Inferior parietal cortex (tissue), 1 donor: ENCODE results near the gene ARMC2.
"Not testable (repeated sequence)": the region's sequence is repeated elsewhere in the genome, so short reads cannot be mapped to it uniquely, and the experiment has no call there.

Experiments used
- DNase-seq: peaks from one replicate; pipeline ENCODE4 v3.0.0-alpha.2; 2016; ENCODE audit errors: extremely low spot score

The ARMC2 gene

DNA sequence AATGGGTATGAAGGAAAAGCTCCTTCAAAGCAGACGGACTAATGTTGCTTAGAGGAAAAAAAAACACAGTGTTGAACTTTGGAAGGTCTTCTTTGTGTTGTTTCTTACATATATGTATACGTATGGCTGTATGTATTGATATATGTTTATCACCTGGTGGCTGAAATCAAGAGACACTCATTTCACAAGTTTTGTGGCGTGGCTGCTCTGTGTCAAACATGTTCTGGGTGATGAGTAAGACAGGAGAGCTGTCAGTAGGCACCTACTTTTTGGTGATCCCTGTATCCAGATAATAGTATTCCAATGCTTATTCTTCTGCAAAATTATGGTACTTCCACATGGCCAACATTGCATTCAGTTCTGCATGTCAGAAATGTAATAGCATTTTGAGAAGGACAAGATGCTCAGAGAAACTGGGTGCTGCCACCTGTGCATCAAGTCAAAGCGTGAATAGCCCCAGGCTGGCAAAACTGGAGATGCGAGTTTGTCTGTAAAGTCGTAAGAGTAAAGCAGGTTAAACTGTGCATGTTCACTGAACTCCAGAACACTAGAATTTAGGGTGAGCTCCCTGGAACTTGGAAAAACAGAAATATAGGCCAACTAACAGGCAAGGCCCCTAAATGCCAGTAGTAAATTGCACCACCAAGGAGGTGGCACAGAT, 67.9 kb downstream of the ARMC2 start:
- DNase-seq = no peak

DNA sequence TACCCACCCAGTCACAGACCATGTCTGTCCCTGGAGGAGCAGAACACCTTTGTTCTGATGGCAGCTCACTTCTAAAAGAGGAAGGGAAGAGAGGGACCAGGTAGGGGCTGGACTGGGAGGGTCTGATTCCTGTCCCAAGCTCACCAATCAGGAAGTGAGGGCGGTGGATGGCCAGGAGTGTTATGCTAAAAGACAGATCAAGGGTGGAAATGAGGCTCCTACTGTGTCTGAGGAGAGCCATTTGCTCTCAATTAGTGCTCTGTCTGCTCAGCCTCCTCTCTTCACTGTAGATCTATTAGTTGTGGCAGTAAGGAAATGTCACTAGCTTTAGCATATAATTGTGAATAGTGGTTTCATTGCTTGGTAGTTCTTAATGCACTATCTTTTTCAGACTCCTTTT, 72.5 kb downstream of the ARMC2 start:
- no peak for DNase-seq

DNA sequence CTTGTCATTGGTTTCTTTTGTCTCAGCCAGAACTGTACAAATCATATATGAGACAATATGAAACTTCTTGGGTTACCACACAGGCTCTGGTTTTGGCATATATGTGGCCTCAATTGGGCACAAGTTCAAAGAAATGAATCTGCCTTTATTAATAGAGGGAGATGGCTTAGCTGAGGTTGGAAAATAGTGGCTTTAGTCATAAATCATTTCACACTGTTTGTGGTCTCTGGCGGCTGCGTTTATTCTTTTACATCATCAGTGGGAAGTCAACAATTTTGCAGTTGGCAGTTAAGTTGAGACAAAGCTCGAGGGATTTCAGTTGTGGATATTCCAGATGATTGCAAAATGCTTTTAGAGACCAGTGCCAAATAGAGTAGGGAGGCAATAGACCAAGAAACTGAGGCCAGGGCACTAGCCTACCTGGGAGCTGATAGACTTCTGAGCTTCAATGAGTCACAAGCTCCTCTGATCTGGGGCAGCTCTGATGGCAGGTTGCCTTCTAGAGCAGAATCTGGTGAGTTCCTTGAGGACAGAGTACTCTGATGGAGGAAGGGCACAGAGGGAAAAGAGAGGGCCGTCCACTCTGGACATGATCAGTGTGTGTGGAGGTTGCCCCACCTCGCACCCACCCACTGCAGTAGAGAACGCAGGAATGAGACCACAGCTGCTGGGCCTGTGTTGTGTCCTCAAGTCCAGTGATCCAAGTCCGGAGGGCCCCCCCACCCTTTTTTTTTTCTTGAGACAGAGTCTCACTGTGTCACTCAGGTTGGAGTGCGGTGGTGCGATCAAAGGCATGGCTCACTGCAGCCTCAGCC, 73.5 kb downstream of the ARMC2 start:
- no peak for DNase-seq

DNA sequence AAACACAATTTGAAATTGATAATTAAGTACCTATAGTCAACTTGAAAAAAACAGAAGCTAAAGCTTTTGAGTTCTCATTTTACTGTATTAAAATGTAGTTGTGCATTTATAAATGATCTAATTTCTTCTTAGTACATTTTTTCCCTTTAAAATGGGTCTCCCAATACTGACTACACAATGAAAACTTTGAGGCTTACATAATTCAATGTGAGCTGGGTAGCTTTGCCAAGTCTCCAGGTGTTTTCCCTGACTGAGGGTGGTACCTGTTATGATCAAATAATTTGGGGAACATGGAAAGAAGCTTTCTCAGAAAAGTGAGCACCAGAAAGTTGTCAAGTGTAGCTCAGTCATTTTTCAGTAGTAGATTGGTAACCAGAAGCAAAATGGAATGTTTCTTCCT, 74.3 kb downstream of the ARMC2 start:
- no peak for DNase-seq

DNA sequence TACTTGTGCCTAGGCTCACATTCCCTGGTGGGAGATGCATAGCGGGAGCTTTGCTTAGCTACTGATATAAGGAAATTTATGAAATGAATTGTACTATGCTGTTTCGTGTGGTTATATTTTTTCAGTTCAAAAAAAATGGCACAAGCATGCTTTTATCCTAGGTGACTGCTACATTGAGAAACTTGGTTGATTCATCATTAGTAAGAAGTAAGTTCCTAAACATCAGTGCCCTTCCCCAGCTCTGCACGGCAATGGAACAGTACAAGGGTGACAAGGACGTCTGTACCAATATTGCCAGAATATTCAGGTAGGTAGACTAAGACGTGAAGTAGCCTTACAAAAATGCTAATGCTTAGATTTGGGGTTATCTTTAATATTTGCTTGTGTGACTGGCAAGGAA, 79.7 kb downstream of the ARMC2 start:
- DNase-seq = no peak

DNA sequence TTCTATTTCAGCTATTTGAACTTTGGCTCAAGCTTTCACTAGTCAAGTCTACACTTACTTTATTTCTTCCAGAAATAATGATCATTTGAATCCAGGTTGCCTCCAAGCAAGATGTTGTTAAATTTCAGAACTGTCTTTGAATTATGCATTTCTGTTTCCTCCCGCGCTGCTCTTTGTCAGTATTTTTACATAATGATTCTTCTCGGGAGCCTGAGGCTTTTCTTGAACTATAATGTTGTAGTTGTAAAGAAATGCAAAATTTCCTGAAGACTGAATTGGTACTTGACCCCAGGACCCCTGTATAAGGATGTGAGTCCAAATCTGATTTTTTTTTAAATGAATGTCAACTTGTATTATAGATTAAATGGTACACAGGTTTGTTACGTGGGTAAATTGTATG, 80.4 kb downstream of the ARMC2 start:
- no peak for DNase-seq

DNA sequence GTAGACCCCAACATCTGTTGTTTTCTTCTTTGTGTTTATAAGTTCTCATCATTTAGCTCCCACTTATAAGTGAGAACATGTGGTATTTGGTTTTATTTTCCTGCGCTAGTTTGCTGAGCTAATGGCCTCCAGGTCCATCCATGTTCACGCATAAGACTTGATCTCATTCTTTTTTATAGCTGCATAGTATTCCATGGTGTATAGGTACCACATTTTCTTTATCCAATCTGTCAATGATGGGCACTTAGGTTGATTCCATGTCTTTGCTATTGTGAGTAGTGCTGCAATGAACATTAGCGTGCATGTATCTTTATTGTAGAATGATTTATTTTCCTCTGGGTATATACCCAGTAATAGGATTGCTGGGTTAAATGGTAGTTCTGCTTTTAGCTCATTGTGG, 82.9 kb downstream of the ARMC2 start:
- DNase-seq = not testable (repeated sequence)

DNA sequence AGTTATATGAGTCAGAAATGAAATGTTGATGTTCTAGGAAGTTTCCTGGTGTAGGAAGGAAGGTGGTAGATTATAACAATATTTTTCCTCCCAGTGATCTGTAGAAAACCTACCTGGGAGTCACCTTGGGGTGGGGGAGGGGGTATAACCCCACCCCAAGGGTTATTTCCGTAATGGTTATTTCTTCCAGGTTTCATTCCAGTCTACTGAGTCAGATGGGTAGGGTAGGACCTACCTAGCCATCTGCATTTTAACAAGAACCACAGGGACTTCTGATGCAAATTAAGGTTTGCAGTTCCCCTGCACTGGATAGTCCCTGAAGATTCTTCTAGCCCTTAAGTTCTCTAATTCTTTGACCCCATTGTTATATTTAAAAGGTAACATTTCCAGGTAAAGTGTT, 88.9 kb downstream of the ARMC2 start:
- no peak for DNase-seq

DNA sequence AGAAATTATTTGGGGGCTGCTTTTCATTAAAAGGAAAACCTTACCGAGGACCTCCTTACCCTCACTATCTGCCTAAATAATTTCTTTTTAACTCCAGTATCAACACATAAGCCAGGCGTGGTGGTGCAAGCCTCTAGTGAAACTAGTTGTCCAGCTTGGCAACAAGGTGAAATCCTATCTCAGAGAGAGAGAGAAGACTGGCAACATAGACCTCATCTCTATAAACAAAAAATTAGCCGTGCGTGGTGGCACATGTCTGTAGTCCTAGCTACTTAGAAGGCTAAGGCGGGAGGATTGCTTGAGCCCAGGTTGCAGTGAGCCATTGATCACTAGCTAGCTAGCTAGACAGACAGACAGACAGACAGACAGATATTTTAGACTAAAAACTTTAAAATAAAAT, 92.5 kb downstream of the ARMC2 start:
- no peak for DNase-seq

DNA sequence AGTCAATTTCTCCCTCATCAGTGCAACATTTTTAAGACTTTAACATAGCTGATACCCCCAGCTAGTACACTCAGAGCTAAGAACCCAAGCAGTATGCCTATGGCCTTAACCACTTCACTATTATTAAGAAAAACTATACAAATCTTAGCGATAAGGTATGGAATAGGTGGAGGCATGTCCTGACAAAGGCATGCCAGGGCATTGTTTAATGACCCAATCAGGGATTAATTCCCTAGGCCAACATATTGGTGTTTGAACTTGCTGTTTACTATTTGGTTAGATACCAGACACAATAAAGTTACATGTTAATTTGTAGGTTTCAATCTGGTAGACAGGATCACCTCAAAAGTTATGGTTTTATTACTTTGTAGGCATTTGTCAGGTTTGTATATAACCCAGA, 93.1 kb downstream of the ARMC2 start:
- no peak for DNase-seq

DNA sequence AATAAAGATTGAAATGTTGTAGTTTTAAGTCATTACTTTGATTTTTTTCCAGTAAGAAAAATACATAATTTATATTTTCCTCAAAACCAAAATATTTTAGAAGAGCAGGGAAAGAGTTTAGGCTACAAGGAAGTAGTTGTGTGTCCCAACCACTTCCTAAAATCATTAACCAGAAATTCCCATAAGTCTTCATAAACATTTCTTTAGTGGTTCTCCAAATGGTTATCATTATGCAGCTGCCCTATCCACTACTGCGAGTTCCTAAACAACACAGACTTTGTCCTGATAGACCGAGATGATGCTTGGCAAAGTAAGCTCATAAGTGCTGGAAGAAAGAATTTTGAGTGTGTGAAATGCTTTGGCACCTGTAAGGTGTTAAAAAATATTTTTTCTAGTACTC, 93.6 kb downstream of the ARMC2 start:
- DNase-seq = no peak

DNA sequence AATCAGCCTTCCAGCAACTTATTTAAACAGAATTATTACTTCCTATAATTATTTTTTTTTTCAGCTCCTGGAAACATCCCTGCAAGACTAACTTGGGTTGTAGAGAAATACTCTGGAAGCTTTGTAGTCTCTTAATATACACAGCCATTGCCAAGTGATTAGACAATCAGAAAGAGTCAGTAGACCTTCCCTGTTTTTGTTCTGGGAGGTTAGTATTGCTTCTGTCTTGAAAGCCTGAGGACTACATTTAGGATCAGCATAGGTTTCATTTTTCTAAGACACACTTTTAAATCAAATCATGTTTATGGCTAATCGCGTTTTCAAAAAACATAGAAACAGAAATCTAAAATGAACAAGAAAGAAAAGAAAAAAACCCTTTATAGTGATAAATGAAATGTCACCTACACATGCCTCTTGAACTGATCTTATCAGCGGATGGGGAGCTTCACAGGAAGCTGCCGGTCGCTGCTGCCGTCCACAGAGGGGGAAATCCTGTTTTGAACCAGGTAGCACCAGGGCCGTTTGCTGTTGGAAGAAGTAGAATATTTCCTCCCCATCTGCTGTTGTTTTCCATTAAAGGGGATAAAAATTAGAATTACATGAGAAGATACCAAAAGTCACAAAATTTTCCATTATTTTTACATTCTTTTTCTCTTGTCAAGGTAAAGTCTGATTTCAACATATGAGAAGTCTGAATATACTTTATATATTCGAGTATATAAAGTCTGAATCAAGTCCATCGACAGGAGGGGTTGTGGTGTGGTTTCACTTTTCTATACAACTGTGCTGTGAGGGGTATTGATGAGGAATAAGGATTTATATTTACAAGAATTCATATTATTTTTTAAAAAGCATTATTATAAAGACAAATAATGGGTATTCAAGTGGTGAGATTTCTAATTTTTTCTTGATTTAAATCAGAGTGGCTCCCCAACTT, 94.6 kb downstream of the ARMC2 start:
- no peak for DNase-seq

DNA sequence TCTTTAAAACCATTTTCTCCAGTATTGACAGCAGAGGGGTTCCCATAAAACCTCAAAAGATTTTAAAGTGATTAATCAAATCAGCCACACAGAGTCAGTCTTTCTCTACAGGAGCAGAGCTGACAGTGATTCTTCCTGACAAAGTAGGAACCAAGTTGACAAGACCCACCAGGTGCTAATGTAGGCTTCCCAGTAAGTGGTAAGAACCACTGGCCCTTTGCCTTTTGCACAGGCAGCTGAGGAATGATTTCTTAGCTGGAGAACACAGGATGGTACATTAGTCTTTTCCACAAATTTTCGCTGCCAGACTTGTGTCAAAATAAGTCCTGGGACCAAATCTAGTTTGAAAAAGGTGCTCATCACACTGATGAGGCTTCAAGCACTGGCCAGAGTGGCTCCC, 95.8 kb downstream of the ARMC2 start:
- DNase-seq = no peak

DNA sequence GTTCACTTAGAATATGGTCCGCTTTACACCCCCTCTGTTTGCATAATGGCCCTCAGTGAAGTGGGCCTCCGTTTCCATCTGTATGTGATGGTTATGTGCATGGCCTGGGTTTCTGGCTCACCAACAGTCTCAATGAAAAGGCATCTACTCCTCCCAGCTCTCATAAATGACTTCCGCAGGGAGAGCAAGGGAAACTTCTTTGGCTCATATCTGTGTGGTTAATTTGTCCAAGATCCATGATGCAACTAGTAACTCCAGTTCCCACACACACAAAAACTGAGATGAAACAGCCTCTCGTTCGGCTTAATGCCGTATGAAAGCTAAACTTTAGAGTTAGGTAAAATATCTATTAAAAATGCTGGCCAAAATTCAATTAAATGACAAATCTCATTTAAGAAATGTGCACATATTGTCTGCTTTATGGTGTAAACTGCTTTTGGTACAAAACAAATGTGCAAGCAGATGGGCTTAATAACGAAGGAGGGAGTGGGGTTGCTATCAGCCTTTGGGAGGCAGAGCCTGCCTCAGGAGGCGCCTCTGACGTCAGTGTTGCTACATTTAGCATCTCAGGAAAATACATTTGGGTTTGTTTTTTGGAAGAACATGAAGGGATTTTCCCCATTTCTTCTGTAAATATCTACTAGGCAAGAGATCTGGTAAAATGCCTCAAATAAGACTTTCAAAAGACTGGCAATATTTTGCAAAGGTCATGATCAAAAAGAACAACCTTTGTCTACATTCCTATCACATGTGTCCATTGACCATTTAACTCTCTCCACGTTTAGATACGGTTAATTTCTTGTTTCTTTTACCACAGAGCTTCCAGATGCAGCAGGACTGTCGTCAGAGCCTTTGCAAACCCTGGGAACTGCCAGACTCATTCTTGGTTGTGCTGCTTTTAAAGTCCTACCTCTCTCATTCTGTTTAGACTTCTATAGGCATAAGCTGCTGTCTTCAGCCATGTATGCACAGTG, 96.8 kb downstream of the ARMC2 start:
- peak; percentile 44 for DNase-seq

DNA sequence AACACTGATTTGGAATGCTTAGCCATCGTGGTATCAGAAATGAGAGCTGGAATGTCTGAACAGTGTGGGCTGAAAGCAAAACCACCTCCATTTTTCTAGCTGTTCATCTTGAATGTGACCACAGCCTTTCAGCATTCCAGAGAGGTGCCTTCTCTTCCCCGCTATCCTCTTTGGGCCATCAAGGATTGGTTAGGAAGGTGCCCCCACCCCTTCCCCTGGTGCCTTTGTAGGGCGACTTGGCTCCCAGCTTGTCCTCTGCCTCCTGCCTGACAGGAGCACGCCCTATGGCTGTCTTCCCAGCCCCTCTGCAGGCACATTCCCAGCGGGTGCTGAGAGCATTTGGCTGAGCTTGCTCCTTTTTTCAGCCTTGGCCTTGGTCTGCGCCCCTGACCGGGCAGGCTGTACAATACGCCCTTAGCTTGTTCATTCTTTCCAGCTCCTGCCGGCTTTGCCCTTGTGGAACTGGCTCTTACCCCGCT, 97.5 kb downstream of the ARMC2 start:
- DNase-seq = peak; percentile 36

DNA sequence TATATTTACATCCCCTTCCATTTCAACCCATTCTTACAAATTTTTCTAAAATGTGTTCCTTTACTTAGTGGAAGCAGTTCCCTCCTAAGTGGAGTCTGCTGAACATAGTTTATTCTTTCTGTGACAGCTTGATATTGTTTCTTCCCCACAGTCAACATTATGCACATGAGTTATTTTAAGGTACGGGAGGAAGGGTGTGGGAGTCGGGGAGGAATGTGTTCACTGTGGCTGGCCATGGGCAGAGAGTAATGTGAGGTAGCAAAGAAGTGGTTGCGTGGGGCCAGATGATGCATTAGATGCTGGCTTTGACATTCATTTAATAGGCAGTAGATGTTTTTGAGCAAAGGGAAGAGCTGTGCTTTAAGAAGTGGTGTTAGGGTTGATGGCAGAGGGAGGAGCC, 98.5 kb downstream of the ARMC2 start:
- DNase-seq = no peak

DNA sequence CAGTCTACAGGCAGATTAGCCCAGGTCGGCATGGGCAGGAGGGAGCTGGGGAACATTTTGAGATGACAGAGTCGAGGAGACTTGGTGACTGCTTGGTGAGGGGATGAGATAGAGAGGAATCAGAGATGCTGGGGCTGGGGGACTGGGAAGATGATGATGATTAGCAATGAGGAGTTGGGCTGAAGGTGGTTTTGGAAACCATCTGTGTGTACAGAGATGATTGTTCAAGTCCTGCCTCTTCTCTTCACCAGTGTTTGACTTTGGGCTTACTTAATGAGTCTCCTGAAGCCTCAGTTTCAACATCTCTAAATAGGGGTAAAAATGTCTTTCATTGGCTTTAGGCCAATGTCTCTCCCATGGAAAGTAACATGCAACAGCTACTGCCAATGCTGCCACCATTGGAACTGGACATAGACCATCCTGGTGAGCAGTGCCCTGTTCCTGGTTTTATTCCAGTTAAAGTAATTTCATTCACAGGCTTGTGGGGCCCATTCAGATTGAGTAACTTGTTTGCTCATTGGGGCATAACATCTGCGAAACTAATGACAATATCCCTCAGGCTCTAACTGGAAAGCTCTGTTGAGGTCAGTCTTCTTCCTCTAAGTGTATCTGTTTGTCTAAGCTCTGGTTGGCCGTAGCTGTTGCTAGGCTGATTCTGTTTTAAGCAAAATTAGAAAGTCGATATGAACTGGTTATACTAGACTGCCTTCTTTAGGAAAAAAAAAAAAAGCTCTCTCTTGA, 99.1 kb downstream of the ARMC2 start:
- DNase-seq = no peak

DNA sequence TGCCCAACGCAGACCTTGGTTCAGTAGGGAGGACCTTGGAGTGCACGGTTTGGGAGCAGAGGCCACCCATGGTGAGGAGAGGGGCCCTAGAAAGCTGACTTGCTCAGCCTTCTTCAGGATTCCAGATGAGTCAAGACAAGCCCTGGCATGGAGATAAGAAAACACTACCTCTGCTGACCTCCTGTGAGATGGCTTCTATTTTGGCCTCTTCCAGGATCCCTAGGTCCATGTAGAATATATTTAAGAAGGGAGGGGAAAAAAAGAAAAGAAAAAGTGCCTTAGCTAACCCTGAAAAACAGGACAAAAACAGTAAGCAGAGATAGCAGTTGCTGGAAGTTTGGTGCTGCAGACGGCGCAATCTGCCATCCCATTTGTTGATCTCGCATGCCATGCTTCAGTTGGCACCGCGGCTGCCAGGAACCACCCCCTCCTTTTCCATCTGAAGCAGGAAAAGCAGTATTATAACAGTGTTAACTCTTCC, 100.0 kb downstream of the ARMC2 start:
- peak; percentile 44 for DNase-seq

DNA sequence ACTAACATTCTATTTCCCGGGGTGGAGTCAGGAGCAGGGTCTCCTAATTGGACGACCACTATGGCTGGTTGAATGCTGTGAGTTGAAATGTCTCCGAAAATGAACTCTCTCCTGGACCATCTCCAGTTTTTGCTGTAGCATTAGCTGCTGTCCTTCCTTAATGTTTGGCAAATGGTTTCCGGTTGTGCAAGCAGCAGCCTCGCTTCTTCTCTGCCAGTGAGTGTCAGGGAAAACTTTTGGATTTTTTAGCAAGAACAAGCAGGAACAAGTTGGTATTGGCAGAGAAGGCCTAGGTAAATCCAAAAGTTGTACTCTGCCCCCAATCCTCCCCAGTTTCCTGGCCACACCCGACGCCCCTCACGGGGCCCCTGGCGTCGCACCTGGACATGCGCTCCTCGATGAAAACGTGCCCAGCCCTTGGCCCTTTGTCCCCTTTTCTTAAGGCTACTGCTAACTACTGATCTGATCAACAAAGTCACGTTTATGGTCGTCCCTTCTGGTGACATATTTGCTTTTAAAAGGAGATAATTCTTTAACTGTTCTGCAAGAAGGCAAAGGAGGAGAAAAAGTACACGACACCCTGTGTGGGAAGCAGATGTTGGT, 103.2 kb downstream of the ARMC2 start:
- no peak for DNase-seq
